Large intestine (tissue), 3 donors: ENCODE measurements around the gene TIGD1. TPM values are rescaled to one million over a fixed set of nuclear protein-coding genes. Genes with fewer than 3 reads are reported as not detected.

Experiments
- DNase-seq, 2 donors: peaks; one replicate each; pipeline versions ENCODE4 v3.0.0 to v3.0.0-alpha.2; 2013
- H3K27ac ChIP-seq: one replicate; pipeline ENCODE4 v1.5.1; 2013; ENCODE audit warnings: low read length
- H3K27me3 ChIP-seq: 2 replicates; pipeline ENCODE4 v1.6.1; 2013; ENCODE audit warnings: low read length; ENCODE audit not compliant: control insufficient read depth, insufficient read depth
- H3K36me3 ChIP-seq: 2 replicates; pipeline ENCODE4 v1.6.1; 2013; ENCODE audit warnings: low read length; ENCODE audit not compliant: control insufficient read depth, insufficient read depth
- H3K4me1 ChIP-seq: one replicate; pipeline ENCODE4 v1.6.1; 2013; ENCODE audit warnings: low read length; ENCODE audit not compliant: control insufficient read depth, insufficient read depth
- H3K4me3 ChIP-seq: one replicate; pipeline ENCODE4 v1.5.1; 2013; ENCODE audit warnings: low read length
- H3K9me3 ChIP-seq: one replicate; pipeline ENCODE4 v1.6.1; 2013; ENCODE audit warnings: mild to moderate bottlenecking, low read depth, low read length, moderate library complexity; ENCODE audit not compliant: control insufficient read depth
- WGBS: methylation state at CpG from one replicate; pipeline ENCODE4 v1.1.5; 2013; ENCODE audit warnings: low lambda C conversion rate; ENCODE audit not compliant: insufficient coverage; 5-methylcytosine and 5-hydroxymethylcytosine counted together
- polyA plus RNA-seq: library from polyadenylated mRNA; unstranded; fragments of 120-200 nt; gene quantifications from one replicate; pipeline ENCODE4 v1.2.1, GENCODE V29; 2013

The TIGD1 gene
- polyA plus RNA-seq, 1 donor = 6.5 TPM

DNA sequence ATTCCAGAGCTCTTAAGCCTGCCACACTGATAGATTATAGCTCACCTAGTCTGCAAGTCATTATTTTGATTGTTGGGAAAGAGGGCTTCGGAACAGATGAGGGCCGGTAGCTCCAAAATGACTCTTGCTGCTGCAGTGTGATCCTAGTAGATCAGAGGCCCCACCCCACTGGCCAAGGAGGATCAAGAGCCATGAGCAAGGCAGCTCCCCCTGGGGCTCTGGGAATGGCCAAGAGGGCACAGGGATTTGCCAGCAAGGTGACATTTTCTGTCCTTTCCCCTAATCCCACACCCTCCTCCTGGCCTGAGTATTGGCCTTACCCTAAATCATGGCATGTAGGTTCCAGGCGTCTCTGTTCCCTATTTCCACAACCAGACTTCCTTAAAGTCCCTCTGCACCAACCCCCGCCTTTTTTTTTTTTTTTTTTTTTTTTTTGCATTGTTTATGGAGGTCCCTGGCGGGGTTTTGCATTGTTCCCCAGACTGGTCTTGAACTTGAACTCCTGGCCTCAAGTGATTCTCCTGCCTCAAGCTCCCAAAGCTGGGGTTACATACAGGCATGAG lies 36.7 kb upstream of the TIGD1 start:
- Histone ChIP-seq H3K27me3 (no peaks in the 10 kb centered on the region), H3K36me3 (peaks cover 9% of the 10 kb centered on the region), H3K27ac (no peak overlapping the region), H3K4me3 (no peak overlapping the region), H3K4me1 (peaks cover 11% of the 10 kb centered on the region), H3K9me3 (no peaks in the 10 kb centered on the region)
- WGBS = no CpG with 5 or more reads among the region's 5 CpGs
- no peak for DNase-seq

- Histone ChIP-seq H3K27me3 (no peaks in the 10 kb centered on the region), H3K4me1 (peaks cover 22% of the 10 kb centered on the region), H3K27ac (no peak overlapping the region), H3K9me3 (no peaks in the 10 kb centered on the region), H3K4me3 (no peak overlapping the region), H3K36me3 (peaks cover 14% of the 10 kb centered on the region)
- no CpG with 5 or more reads among the region's 6 CpGs for WGBS
- no peak for DNase-seq
Measured at GRCh38 chr2:232584238-232584637, 33.9 kb upstream of the TIGD1 start.

- H3K36me3 ChIP-seq = peaks cover 14% of the 10 kb centered on the region
- H3K27ac ChIP-seq = no peak overlapping the region
- no peak for DNase-seq
- H3K4me1 ChIP-seq = peaks cover 38% of the 10 kb centered on the region
- H3K4me3 ChIP-seq = no peak overlapping the region
- H3K9me3 ChIP-seq = no peaks in the 10 kb centered on the region
- H3K27me3 ChIP-seq = no peaks in the 10 kb centered on the region
Measured at GRCh38 chr2:232581725-232582124, 31.4 kb upstream of the TIGD1 start.

DNA sequence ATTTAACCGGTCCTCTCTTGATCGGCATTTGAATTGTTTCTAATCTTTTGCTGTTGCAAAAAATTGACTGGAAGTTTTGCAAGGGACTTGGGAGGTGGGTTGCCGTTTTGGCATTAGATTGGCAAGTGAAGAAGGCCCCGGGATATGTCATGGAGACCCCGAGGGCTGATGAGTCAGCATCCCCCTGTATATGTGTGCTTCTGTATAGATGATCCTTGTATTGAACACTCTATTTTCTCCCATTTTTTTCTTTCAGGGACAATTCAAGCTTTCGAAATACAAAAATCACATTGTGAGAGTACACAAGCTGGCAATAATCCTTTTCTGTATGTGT lies 30.3 kb upstream of the TIGD1 start:
- Histone ChIP-seq H3K27me3 (no peaks in the 10 kb centered on the region), H3K27ac (no peak overlapping the region), H3K36me3 (peaks cover 14% of the 10 kb centered on the region), H3K4me1 (peaks cover 38% of the 10 kb centered on the region), H3K4me3 (no peak overlapping the region), H3K9me3 (no peaks in the 10 kb centered on the region)
- no CpG with 5 or more reads among the region's 6 CpGs for WGBS
- DNase-seq = no peak

DNA sequence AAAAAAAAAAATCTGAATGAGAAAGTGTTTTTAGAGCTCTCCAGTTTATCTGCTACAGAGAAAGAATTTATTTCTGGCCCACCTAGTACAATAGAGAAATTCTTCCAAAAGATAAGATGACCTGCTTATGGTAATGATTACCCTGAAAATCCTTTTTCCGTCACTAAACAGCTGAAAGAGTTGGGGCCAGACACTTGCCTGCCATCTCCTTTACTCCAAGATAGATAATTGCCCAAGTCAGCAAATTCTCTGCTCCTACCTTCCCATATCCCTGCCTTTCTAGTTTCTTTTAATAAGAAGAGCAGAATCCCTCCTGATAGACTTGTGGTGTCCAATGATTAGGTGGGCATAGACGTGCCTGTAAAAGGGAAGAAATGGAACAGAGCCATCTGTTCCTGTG lies 28.3 kb upstream of the TIGD1 start:
- peaks cover 26% of the 10 kb centered on the region for H3K36me3 ChIP-seq
- peak in 1 of 2 donors; percentile 71 for DNase-seq
- no CpG with 5 or more reads among the region's 2 CpGs for WGBS

GRCh38 chr2:232577841-232578240 lies 27.5 kb upstream of the TIGD1 start:
- no peak overlapping the region for H3K27ac ChIP-seq
- peaks cover 27% of the 10 kb centered on the region for H3K36me3 ChIP-seq
- H3K9me3 ChIP-seq = no peaks in the 10 kb centered on the region
- WGBS = 90% methylated on average over 2 of the region's 2 CpGs
- no peak for DNase-seq
- no peak overlapping the region for H3K4me3 ChIP-seq
- H3K4me1 ChIP-seq = peaks cover 63% of the 10 kb centered on the region
- no peaks in the 10 kb centered on the region for H3K27me3 ChIP-seq

More for the DNA sequence above, 28.3 kb upstream of the TIGD1 start:
- Histone ChIP-seq H3K4me1 (peaks cover 56% of the 10 kb centered on the region), H3K9me3 (no peaks in the 10 kb centered on the region), H3K27me3 (no peaks in the 10 kb centered on the region), H3K27ac (peak overlapping the region; percentile 30), H3K4me3 (no peak overlapping the region)

GRCh38 chr2:232576995-232577394 lies 26.6 kb upstream of the TIGD1 start:
- Histone ChIP-seq H3K27me3 (no peaks in the 10 kb centered on the region), H3K9me3 (no peaks in the 10 kb centered on the region), H3K4me1 (peaks cover 68% of the 10 kb centered on the region), H3K36me3 (peaks cover 20% of the 10 kb centered on the region), H3K27ac (peak overlapping the region; percentile 1), H3K4me3 (no peak overlapping the region)
- peak in 1 of 2 donors; percentile 42 for DNase-seq
- no CpG with 5 or more reads among the region's 2 CpGs for WGBS

- peaks cover 72% of the 10 kb centered on the region for H3K4me1 ChIP-seq
- whole genome bisulfite sequencing = 100% methylated on average over 1 of the region's 1 CpG
Measured at GRCh38 chr2:232575404-232575746, 25.0 kb upstream of the TIGD1 start.

DNA sequence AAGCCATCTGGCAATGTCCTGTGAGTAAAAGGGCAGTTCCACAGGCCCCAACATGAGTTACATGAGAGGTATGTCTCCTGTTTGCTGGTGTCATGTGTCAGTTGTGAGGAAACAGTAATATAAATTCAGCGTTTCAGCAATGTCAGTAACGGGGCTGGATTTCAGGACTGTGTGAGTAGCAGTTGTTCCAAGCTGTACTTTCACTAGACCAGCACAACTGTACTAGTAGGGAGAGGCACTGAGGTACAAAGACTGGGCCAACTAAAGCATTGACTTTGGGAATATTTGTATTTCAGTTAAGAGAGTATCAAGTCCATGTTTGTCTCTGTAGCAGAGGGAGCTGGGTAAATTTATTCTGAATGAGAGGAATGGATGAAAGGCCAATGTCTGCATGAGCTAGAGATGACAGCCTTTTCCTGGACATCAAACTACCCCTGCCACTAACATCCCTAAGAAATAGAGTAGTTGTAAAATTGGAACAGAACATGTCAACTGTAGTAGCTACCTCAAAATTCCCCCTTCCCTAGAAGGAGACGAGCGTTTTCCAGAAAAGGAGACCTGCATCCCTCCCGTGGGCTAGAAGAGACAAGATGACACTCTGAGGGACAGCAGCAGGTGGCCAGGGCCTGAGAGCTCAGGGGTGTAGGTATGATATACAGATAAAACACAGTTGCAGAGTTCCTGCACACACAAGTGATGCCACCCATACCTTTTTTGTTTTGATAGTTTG lies 24.5 kb upstream of the TIGD1 start:
- Histone ChIP-seq H3K36me3 (peaks cover 26% of the 10 kb centered on the region), H3K4me3 (no peak overlapping the region), H3K4me1 (peaks cover 67% of the 10 kb centered on the region), H3K27me3 (no peaks in the 10 kb centered on the region), H3K9me3 (no peaks in the 10 kb centered on the region), H3K27ac (peak overlapping the region; percentile 68)
- DNase-seq = peak in 1 of 2 donors; percentile 62
- WGBS = no CpG with 5 or more reads among the region's 5 CpGs

More at GRCh38 chr2:232575404-232575746, 25.0 kb upstream of the TIGD1 start:
- Histone ChIP-seq H3K4me3 (no peak overlapping the region), H3K36me3 (peaks cover 21% of the 10 kb centered on the region), H3K27me3 (no peaks in the 10 kb centered on the region), H3K27ac (no peak overlapping the region), H3K9me3 (no peaks in the 10 kb centered on the region)
- DNase-seq = no peak

- Histone ChIP-seq H3K4me3 (no peak overlapping the region), H3K27ac (peak overlapping the region; percentile 68), H3K27me3 (no peaks in the 10 kb centered on the region), H3K4me1 (peaks cover 58% of the 10 kb centered on the region), H3K36me3 (peaks cover 36% of the 10 kb centered on the region), H3K9me3 (no peaks in the 10 kb centered on the region)
- peak in 1 of 2 donors; percentile 76 for DNase-seq
- no CpG with 5 or more reads among the region's 8 CpGs for WGBS
Measured at GRCh38 chr2:232573771-232574435, 23.5 kb upstream of the TIGD1 start.
